ENCODE results near the gene HDAC2.
"Not testable (repeated sequence)": the region's sequence is repeated elsewhere in the genome, so short reads cannot be mapped to it uniquely, and the experiment has no call there.

Gene HDAC2

GRCh38 chr6:113934101-113934500 is 36.8 kb downstream of the HDAC2 start:
- Histone ChIP-seq H3K9ac (ENCODE audit: low read depth, low read length) (no peak overlapping the region), H3K9me3 (ENCODE audit: insufficient read depth, low read depth, low read length) (no peaks in the 10 kb centered on the region), H3K27ac (ENCODE audit: low read length) (no peak overlapping the region), H3K4me1 (ENCODE audit: insufficient read depth, low read length) (no peaks in the 10 kb centered on the region), H3K36me3 (ENCODE audit: insufficient read depth, low read depth, low read length) (peaks cover 31% of the 10 kb centered on the region), H3K27me3 (ENCODE audit: insufficient read depth, low read length) (no peaks in the 10 kb centered on the region), H3K4me3 (ENCODE audit: low read length) (no peak overlapping the region)

GRCh38 chr6:113931907-113932306 is 39.0 kb downstream of the HDAC2 start:
- H3K27ac ChIP-seq (ENCODE audit: low read length); H3K27me3 ChIP-seq (ENCODE audit: insufficient read depth, low read length); H3K9me3 ChIP-seq (ENCODE audit: insufficient read depth, low read depth, low read length); H3K4me1 ChIP-seq (ENCODE audit: insufficient read depth, low read length); H3K4me3 ChIP-seq (ENCODE audit: low read length); H3K9ac ChIP-seq (ENCODE audit: low read depth, low read length): not testable (repeated sequence)
- peaks cover 21% of the 10 kb centered on the region for H3K36me3 ChIP-seq (ENCODE audit: insufficient read depth, low read depth, low read length)

GRCh38 chr6:113930183-113930582 is 40.8 kb downstream of the HDAC2 start:
- no peaks in the 10 kb centered on the region for H3K9me3 ChIP-seq (ENCODE audit: insufficient read depth, low read depth, low read length)
- no peaks in the 10 kb centered on the region for H3K27me3 ChIP-seq (ENCODE audit: insufficient read depth, low read length)
- H3K9ac ChIP-seq (ENCODE audit: low read depth, low read length) = no peak overlapping the region
- peaks cover 18% of the 10 kb centered on the region for H3K36me3 ChIP-seq (ENCODE audit: insufficient read depth, low read depth, low read length)
- no peak overlapping the region for H3K27ac ChIP-seq (ENCODE audit: low read length)
- H3K4me3 ChIP-seq (ENCODE audit: low read length) = no peak overlapping the region
- H3K4me1 ChIP-seq (ENCODE audit: insufficient read depth, low read length) = no peaks in the 10 kb centered on the region

- no peak overlapping the region for H3K27ac ChIP-seq (ENCODE audit: low read length)
- no peaks in the 10 kb centered on the region for H3K4me1 ChIP-seq (ENCODE audit: insufficient read depth, low read length)
- H3K27me3 ChIP-seq (ENCODE audit: insufficient read depth, low read length) = no peaks in the 10 kb centered on the region
- no peak overlapping the region for H3K9ac ChIP-seq (ENCODE audit: low read depth, low read length)
- H3K4me3 ChIP-seq (ENCODE audit: low read length) = no peak overlapping the region
- no peaks in the 10 kb centered on the region for H3K36me3 ChIP-seq (ENCODE audit: insufficient read depth, low read depth, low read length)
- no peaks in the 10 kb centered on the region for H3K9me3 ChIP-seq (ENCODE audit: insufficient read depth, low read depth, low read length)
Observed at GRCh38 chr6:113927001-113927400, 43.9 kb downstream of the HDAC2 start.

GRCh38 chr6:113925378-113925777 is 45.6 kb downstream of the HDAC2 start:
- Histone ChIP-seq H3K27me3 (ENCODE audit: insufficient read depth, low read length) (no peaks in the 10 kb centered on the region), H3K4me1 (ENCODE audit: insufficient read depth, low read length) (no peaks in the 10 kb centered on the region), H3K9me3 (ENCODE audit: insufficient read depth, low read depth, low read length) (no peaks in the 10 kb centered on the region), H3K4me3 (ENCODE audit: low read length) (no peak overlapping the region), H3K9ac (ENCODE audit: low read depth, low read length) (no peak overlapping the region), H3K36me3 (ENCODE audit: insufficient read depth, low read depth, low read length) (no peaks in the 10 kb centered on the region), H3K27ac (ENCODE audit: low read length) (no peak overlapping the region)

- H3K4me1 ChIP-seq (ENCODE audit: insufficient read depth, low read length) = no peaks in the 10 kb centered on the region
- no peaks in the 10 kb centered on the region for H3K36me3 ChIP-seq (ENCODE audit: insufficient read depth, low read depth, low read length)
- H3K9ac ChIP-seq (ENCODE audit: low read depth, low read length) = no peak overlapping the region
- H3K9me3 ChIP-seq (ENCODE audit: insufficient read depth, low read depth, low read length) = no peaks in the 10 kb centered on the region
- H3K27me3 ChIP-seq (ENCODE audit: insufficient read depth, low read length) = no peaks in the 10 kb centered on the region
- no peak overlapping the region for H3K4me3 ChIP-seq (ENCODE audit: low read length)
- H3K27ac ChIP-seq (ENCODE audit: low read length) = no peak overlapping the region
Observed at GRCh38 chr6:113924312-113924723, 46.6 kb downstream of the HDAC2 start.

GRCh38 chr6:113923526-113923925 is 47.4 kb downstream of the HDAC2 start:
- Histone ChIP-seq H3K4me3 (ENCODE audit: low read length) (no peak overlapping the region), H3K27me3 (ENCODE audit: insufficient read depth, low read length) (no peaks in the 10 kb centered on the region), H3K4me1 (ENCODE audit: insufficient read depth, low read length) (no peaks in the 10 kb centered on the region), H3K9me3 (ENCODE audit: insufficient read depth, low read depth, low read length) (no peaks in the 10 kb centered on the region), H3K27ac (ENCODE audit: low read length) (no peak overlapping the region), H3K36me3 (ENCODE audit: insufficient read depth, low read depth, low read length) (no peaks in the 10 kb centered on the region), H3K9ac (ENCODE audit: low read depth, low read length) (no peak overlapping the region)

GRCh38 chr6:113921299-113921904 is 49.5 kb downstream of the HDAC2 start:
- no peak overlapping the region for H3K27ac ChIP-seq (ENCODE audit: low read length)
- H3K9me3 ChIP-seq (ENCODE audit: insufficient read depth, low read depth, low read length) = no peaks in the 10 kb centered on the region
- H3K9ac ChIP-seq (ENCODE audit: low read depth, low read length) = no peak overlapping the region
- no peaks in the 10 kb centered on the region for H3K4me1 ChIP-seq (ENCODE audit: insufficient read depth, low read length)
- no peak overlapping the region for H3K4me3 ChIP-seq (ENCODE audit: low read length)
- H3K27me3 ChIP-seq (ENCODE audit: insufficient read depth, low read length) = no peaks in the 10 kb centered on the region
- no peaks in the 10 kb centered on the region for H3K36me3 ChIP-seq (ENCODE audit: insufficient read depth, low read depth, low read length)

- Histone ChIP-seq H3K9ac (ENCODE audit: low read depth, low read length) (no peak overlapping the region), H3K4me3 (ENCODE audit: low read length) (no peak overlapping the region), H3K36me3 (ENCODE audit: insufficient read depth, low read depth, low read length) (no peaks in the 10 kb centered on the region), H3K4me1 (ENCODE audit: insufficient read depth, low read length) (no peaks in the 10 kb centered on the region), H3K9me3 (ENCODE audit: insufficient read depth, low read depth, low read length) (no peaks in the 10 kb centered on the region), H3K27ac (ENCODE audit: low read length) (no peak overlapping the region), H3K27me3 (ENCODE audit: insufficient read depth, low read length) (no peaks in the 10 kb centered on the region)
Observed at GRCh38 chr6:113920663-113921267, 50.2 kb downstream of the HDAC2 start.

- H3K9ac ChIP-seq (ENCODE audit: low read depth, low read length); H3K36me3 ChIP-seq (ENCODE audit: insufficient read depth, low read depth, low read length); H3K4me3 ChIP-seq (ENCODE audit: low read length); H3K9me3 ChIP-seq (ENCODE audit: insufficient read depth, low read depth, low read length); H3K27ac ChIP-seq (ENCODE audit: low read length); H3K27me3 ChIP-seq (ENCODE audit: insufficient read depth, low read length); H3K4me1 ChIP-seq (ENCODE audit: insufficient read depth, low read length): not testable (repeated sequence)
Observed at GRCh38 chr6:113910285-113910684, 60.7 kb downstream of the HDAC2 start.

- H3K9me3 ChIP-seq (ENCODE audit: insufficient read depth, low read depth, low read length) = no peaks in the 10 kb centered on the region
- H3K4me3 ChIP-seq (ENCODE audit: low read length) = no peak overlapping the region
- H3K27ac ChIP-seq (ENCODE audit: low read length) = no peak overlapping the region
- no peaks in the 10 kb centered on the region for H3K4me1 ChIP-seq (ENCODE audit: insufficient read depth, low read length)
- H3K9ac ChIP-seq (ENCODE audit: low read depth, low read length) = no peak overlapping the region
- H3K27me3 ChIP-seq (ENCODE audit: insufficient read depth, low read length) = no peaks in the 10 kb centered on the region
- no peaks in the 10 kb centered on the region for H3K36me3 ChIP-seq (ENCODE audit: insufficient read depth, low read depth, low read length)
Observed at GRCh38 chr6:113909224-113909856, 61.6 kb downstream of the HDAC2 start.

- Histone ChIP-seq H3K27ac (ENCODE audit: low read length) (no peak overlapping the region), H3K36me3 (ENCODE audit: insufficient read depth, low read depth, low read length) (no peaks in the 10 kb centered on the region), H3K4me3 (ENCODE audit: low read length) (no peak overlapping the region), H3K27me3 (ENCODE audit: insufficient read depth, low read length) (no peaks in the 10 kb centered on the region), H3K9ac (ENCODE audit: low read depth, low read length) (no peak overlapping the region), H3K4me1 (ENCODE audit: insufficient read depth, low read length) (peaks cover 3% of the 10 kb centered on the region; the same call in 1 of the 2 replicates), H3K9me3 (ENCODE audit: insufficient read depth, low read depth, low read length) (no peaks in the 10 kb centered on the region)
Observed at GRCh38 chr6:113908801-113909200, 62.1 kb downstream of the HDAC2 start.

All from iPS-20b (cell line).